K562 (cell line): ENCODE measurements around the gene GINS3. TPM values are rescaled to one million over a fixed set of nuclear protein-coding genes. Genes with fewer than 3 reads are reported as not detected.

ENCODE experiments used
- ATAC-seq: fragments of 200-7000 bp; cut with Tn5 transposase; 3 replicates; pipeline ENCODE4 v1.9.1; 2020; ENCODE audit warnings: moderate library complexity
- Bru-seq: library from RNA; stranded (reverse); fragments of 400-500 nt; gene quantifications from one replicate; lab custom pipeline; 2021; lab: Mats Ljungman, UMichigan
- BruChase-seq, 2 experiments: library from RNA; stranded (reverse); fragments of 400-500 nt; gene quantifications; one replicate each; lab custom pipeline; 2021; lab: Mats Ljungman, UMichigan
- BruUV-seq: library from RNA; stranded (reverse); fragments of 400-500 nt; replicated peaks from 2 replicates; lab custom pipeline; 2021; lab: Mats Ljungman, UMichigan
- CTCF ChIA-PET: fragments of 300-600 bp; formaldehyde crosslinking; extraction: SDS; loops from one replicate; lab custom pipeline; 2021; ENCODE audit warnings: low intra/inter-chr PET ratio; lab: Yijun Ruan, JAX
- POLR2A ChIA-PET: fragments of 300-600, 350-650 bp; sonication (Branson Sonifier 250); formaldehyde crosslinking; extraction: SDS; loops from one replicate; lab custom pipeline; 2021; ENCODE audit warnings: antibody characterized with exemption, inconsistent platforms; lab: Yijun Ruan, JAX
- DNase-seq, 4 experiments: peaks; one replicate each; pipeline versions ENCODE4 v3.0.0 to v3.0.0-alpha.2; 2011 to 2018; ENCODE audit warnings: low spot score in 3 of 4, mixed read lengths in 3 of 4; ENCODE audit errors: extremely low read depth in 1 of 4
- FAIRE-seq: peaks from 2 replicates; lab custom pipeline; 2011; peaks lifted over from hg19 to GRCh38; lab: Jason Lieb, UNC
- H2AFZ ChIP-seq: 2 replicates; pipeline ENCODE4 v1.6.0; 2011; ENCODE audit warnings: low read depth, low read length, control low read depth, inconsistent platforms
- H3K27ac ChIP-seq: fragments of 200-600 bp; 3 replicates; pipeline ENCODE4 v1.8.0; 2011; ENCODE audit warnings: low read depth, mild to moderate bottlenecking, control low read depth, inconsistent platforms, low read length, moderate library complexity, mixed read lengths; ENCODE audit errors: extremely low read depth
- H3K27me3 ChIP-seq, 2 experiments: fragments of 300-600 bp in 1 of 2; 2 replicates in 1 of 2; 3 replicates in 1 of 2; pipeline versions ENCODE4 v1.6.0 to v1.8.0; 2011; ENCODE audit warnings: inconsistent platforms in 2 of 2, low read length in 2 of 2, mild to moderate bottlenecking in 1 of 2, mixed read lengths in 1 of 2, moderate library complexity in 1 of 2; ENCODE audit not compliant: control insufficient read depth in 2 of 2, insufficient read depth in 2 of 2
- H3K36me3 ChIP-seq: fragments of 300-600 bp; 3 replicates; pipeline ENCODE4 v1.8.0; 2011; ENCODE audit warnings: mild to moderate bottlenecking, low read length, inconsistent platforms; ENCODE audit not compliant: control insufficient read depth, insufficient read depth
- H3K4me1 ChIP-seq, 2 experiments: fragments of 200-600 bp in 1 of 2; replicated peaks in 1 of 2; 2 replicates in 1 of 2; 3 replicates in 1 of 2; pipeline versions ENCODE4 v1.5.1 to v1.8.0; 2011; ENCODE audit warnings: inconsistent platforms in 2 of 2, low read length in 2 of 2, mild to moderate bottlenecking in 1 of 2, mixed read lengths in 1 of 2, moderate library complexity in 1 of 2; ENCODE audit not compliant: control insufficient read depth in 2 of 2, insufficient read depth in 2 of 2
- H3K4me2 ChIP-seq: 2 replicates; pipeline ENCODE4 v1.6.1; 2011; ENCODE audit warnings: low read length, control low read depth, inconsistent platforms, mixed read lengths; ENCODE audit not compliant: insufficient read depth
- H3K4me3 ChIP-seq: fragments of 200-600 bp; sonication (generic), shearing (Covaris generic); 2 replicates; pipeline ENCODE4 v1.5.1; 2016; ENCODE audit warnings: control low read depth, inconsistent platforms
- H3K79me2 ChIP-seq: fragments of 200-600 bp; 3 replicates; pipeline ENCODE4 v1.8.0; 2011; ENCODE audit warnings: low read length, inconsistent platforms; ENCODE audit not compliant: control insufficient read depth, insufficient read depth
- H3K9ac ChIP-seq, 2 experiments: 2 replicates each; pipeline versions ENCODE4 v1.6.0 to v1.6.1; 2011; ENCODE audit warnings: low read depth in 2 of 2, low read length in 2 of 2, control low read depth in 1 of 2, inconsistent platforms in 1 of 2, mild to moderate bottlenecking in 1 of 2, mixed read lengths in 1 of 2; ENCODE audit not compliant: insufficient read depth in 1 of 2
- H3K9me1 ChIP-seq: one replicate; pipeline ENCODE4 v1.6.0; 2011; ENCODE audit warnings: inconsistent platforms, mild to moderate bottlenecking, low read length, moderate library complexity; ENCODE audit not compliant: control insufficient read depth, insufficient read depth
- H3K9me3 ChIP-seq: replicated peaks from 2 replicates; pipeline ENCODE4 v1.5.1; 2011; ENCODE audit warnings: low read depth, low read length, inconsistent platforms; ENCODE audit not compliant: control insufficient read depth, insufficient read depth
- H4K20me1 ChIP-seq: replicated peaks from 2 replicates; pipeline ENCODE4 v1.6.1; 2011; ENCODE audit warnings: low read length, inconsistent platforms, mixed read lengths; ENCODE audit not compliant: control insufficient read depth, insufficient read depth
- MED1 ChIP-seq: sonication (generic); formaldehyde crosslinking; IDR thresholded peaks from 2 replicates; pipeline ENCODE4 v1.8.1; 2023; ENCODE audit warnings: missing genetic modification reagents, borderline replicate concordance
- NEUROD1 ChIP-seq: fragments of 150-350 bp; IDR thresholded peaks from 2 replicates; pipeline ENCODE4 v1.6.1; 2014; ENCODE audit warnings: borderline replicate concordance, low read length, low read depth; ENCODE audit not compliant: partially characterized antibody
- SIX5 ChIP-seq, 2 experiments: IDR thresholded peaks; 2 replicates each; pipeline ENCODE4 v1.6.1; 2011; ENCODE audit warnings: low read length in 2 of 2, borderline replicate concordance in 1 of 2, low read depth in 1 of 2, mild to moderate bottlenecking in 1 of 2, moderate library complexity in 1 of 2; ENCODE audit not compliant: insufficient read depth in 1 of 2
- STAT5A ChIP-seq: IDR thresholded peaks from 2 replicates; pipeline ENCODE4 v1.6.1; 2012; ENCODE audit warnings: low read length, inconsistent platforms, borderline replicate concordance
- TARDBP ChIP-seq: fragments of 450-650 bp; IDR thresholded peaks from 2 replicates; pipeline ENCODE4 v1.6.1; 2016
- TEAD1 ChIP-seq, 2 experiments: fragments of 450-650 bp in 1 of 2; sonication (generic) in 1 of 2; formaldehyde crosslinking; IDR thresholded peaks; 2 replicates each; pipeline versions ENCODE4 v1.4.0 to v1.8.0; 2020 to 2022; ENCODE audit warnings: mild to moderate bottlenecking in 2 of 2, missing genetic modification reagents in 1 of 2
- ZNF133 ChIP-seq: fragments of 250-450 bp; sonication (Bioruptor Pico); IDR thresholded peaks from 2 replicates; pipeline ENCODE4 v1.4.0; 2020; ENCODE audit warnings: mild to moderate bottlenecking
- ZNF165 ChIP-seq: fragments of 250-450 bp; sonication (Bioruptor Pico); IDR thresholded peaks from 2 replicates; pipeline ENCODE4 v1.4.0; 2020; ENCODE audit warnings: borderline replicate concordance
- ZNF263 ChIP-seq: sonication (generic); formaldehyde crosslinking; IDR thresholded peaks from 2 replicates; pipeline ENCODE4 v1.8.0; 2022; ENCODE audit warnings: mild to moderate bottlenecking, missing genetic modification reagents, borderline replicate concordance
- WGBS: fragments of 100-300 bp; shearing (Covaris generic); methylation state at CpG from one replicate; pipeline ENCODE4 v1.1.6; 2016; ENCODE audit warnings: low coverage, mixed read lengths; ENCODE audit not compliant: insufficient coverage; ENCODE audit errors: missing lambda C conversion rate; 5-methylcytosine and 5-hydroxymethylcytosine counted together
- in situ Hi-C: fragments of 300-500 bp; cut with MboI; formaldehyde crosslinking; loops from 4 replicates; pipeline ENCODE4 v1.15.0; 2018; ENCODE audit warnings: inconsistent platforms, mixed read lengths
- intact Hi-C: fragments of 100-400 bp; cut with micrococcal nuclease; formaldehyde crosslinking; loops from 2 replicates; pipeline ENCODE4 v1.14.2; 2022
- long read RNA-seq, 3 experiments: library from polyadenylated mRNA in 2 of 3; library from RNA in 1 of 3; unstranded in 2 of 3; stranded (forward) in 1 of 3; transcript quantifications; one replicate each; pipeline ENCODE4 v2.0.0, GENCODE V29; 2019 to 2022
- polyA minus RNA-seq, 3 experiments: library from RNA; depleted of rRNA, polyadenylated mRNA; stranded (reverse); fragments of >200 nt; gene quantifications; 2 replicates each; pipeline ENCODE4 v1.2.3, GENCODE V29; 2011
- polyA plus RNA-seq, 8 experiments: library from polyadenylated mRNA; depleted of rRNA in 4 of 8; stranded (reverse) in 5 of 8; unstranded in 3 of 8; fragments of >200 nt; fragmentation: Nextera tagmentation in 2 of 8; fragmentation: Illumina TruSeq in 1 of 8; extraction: Ambion mirVana in 2 of 8; extraction: Trizol in 1 of 8; gene quantifications; 2 replicates each; pipeline versions ENCODE4 v1.2.1 to v1.2.3, GENCODE V29; 2011 to 2014; ENCODE audit warnings: inconsistent platforms in 1 of 8, missing spikeins in 1 of 8
- total RNA-seq, 7 experiments: library from RNA; depleted of rRNA in 6 of 7; stranded (reverse); fragments of >200 nt in 6 of 7; fragmentation: Illumina TruSeq in 2 of 7; extraction: Trizol in 2 of 7; gene quantifications; 2 replicates each; pipeline versions ENCODE4 v1.2.1 to v1.2.3, GENCODE V29; 2011 to 2021; ENCODE audit warnings: low replicate concordance in 1 of 7
- TF ChIP-seq, protein P1 (sequence below): fragments of 450-650 bp; formaldehyde crosslinking; IDR thresholded peaks from 2 replicates; pipeline ENCODE4 v1.4.0; 2020; ENCODE audit warnings: mild to moderate bottlenecking, mixed read lengths
- TF ChIP-seq, protein P2 (sequence below): fragments of 450-650 bp; IDR thresholded peaks from 2 replicates; pipeline ENCODE4 v1.6.1; 2017; ENCODE audit warnings: mild to moderate bottlenecking, moderate library complexity

GINS3 gene
- total RNA-seq (2011; cell fraction: chromatin; rRNA removed; ENCODE audit: low replicate concordance) = 14.3 and 15.6 TPM in 2 replicates
- total RNA-seq (2011; cell fraction: nucleolus; rRNA removed) = 9.3 and 11.7 TPM in 2 replicates
- total RNA-seq (2011; cell fraction: nucleoplasm; rRNA removed) = 13.7 and 18.9 TPM in 2 replicates
- total RNA-seq (2014; rRNA removed) (18.1 and 18.3 TPM in 2 replicates), total RNA-seq (2014; rRNA removed; fragmentation: Illumina TruSeq; extraction: Trizol) (24.9 and 25.7 TPM in 2 replicates), total RNA-seq (2015; rRNA removed; fragmentation: Illumina TruSeq; extraction: Trizol) (26.7 and 27.0 TPM in 2 replicates), total RNA-seq (2021) (17.8 and 22.5 TPM in 2 replicates), polyA plus RNA-seq (2011; rRNA removed) (18.6 and 24.6 TPM in 2 replicates), polyA plus RNA-seq (2014; fragmentation: Illumina TruSeq; extraction: Trizol) (27.7 and 31.9 TPM in 2 replicates), polyA plus RNA-seq (2014; fragmentation: Nextera tagmentation; extraction: Ambion mirVana) (10 to 100 TPM; 25.4 to 28.1 TPM), polyA plus RNA-seq (2014; rRNA removed) (17.8 and 20.6 TPM in 2 replicates), polyA minus RNA-seq (2011; rRNA and poly(A)+ RNA removed) (14.8 and 17.0 TPM in 2 replicates), Bru-seq, nascent RNA (percentile 75 among the genes with signal in this experiment), BruChase-seq, experiment 1, labeled RNA remaining after a 2-hour chase (percentile 82 among the genes with signal in this experiment), BruChase-seq, experiment 2, labeled RNA remaining after a 6-hour chase (percentile 79 among the genes with signal in this experiment)
- polyA plus RNA-seq (2011; cell fraction: cytosol; rRNA removed) = 14.0 and 17.9 TPM in 2 replicates
- polyA plus RNA-seq (2011; cell fraction: nucleus; rRNA removed) = 13.6 and 15.6 TPM in 2 replicates
- polyA plus RNA-seq (2012) = 15.0 and 17.9 TPM in 2 replicates
- polyA minus RNA-seq (2011; cell fraction: cytosol; rRNA and poly(A)+ RNA removed) = 6.7 and 9.9 TPM in 2 replicates
- 6.3 and 6.7 TPM in 2 replicates for polyA minus RNA-seq (2011; cell fraction: nucleus; rRNA and poly(A)+ RNA removed)
- long read RNA-seq, experiment 1, transcript GINS3-202 (2 exons, 1,932 nt) = minor isoform, 6 of 61 reads
- long read RNA-seq, experiment 1, transcript GINS3-201 (3 exons, 2,274 nt) = major isoform, 41 of 61 reads
- long read RNA-seq, experiment 1, transcript GINS3-206 (1 exons, 3,202 nt) = minor isoform, 7 of 61 reads
- long read RNA-seq, experiment 1, partial matches to known transcripts = 1 of 61 reads
- long read RNA-seq, experiment 1, other reads (novel, unspliced or antisense) = 3 of 61 reads
- long read RNA-seq, experiment 2, partial matches to known transcripts = 0 of 31 reads
- long read RNA-seq, experiment 2, other reads (novel, unspliced or antisense) = 24 of 31 reads
- long read RNA-seq, experiment 3, transcript GINS3-201 (3 exons, 2,274 nt) = major isoform, 22 of 33 reads
- long read RNA-seq, experiment 3, partial matches to known transcripts = 1 of 33 reads
- long read RNA-seq, experiment 3, other reads (novel, unspliced or antisense) = 0 of 33 reads

DNA sequence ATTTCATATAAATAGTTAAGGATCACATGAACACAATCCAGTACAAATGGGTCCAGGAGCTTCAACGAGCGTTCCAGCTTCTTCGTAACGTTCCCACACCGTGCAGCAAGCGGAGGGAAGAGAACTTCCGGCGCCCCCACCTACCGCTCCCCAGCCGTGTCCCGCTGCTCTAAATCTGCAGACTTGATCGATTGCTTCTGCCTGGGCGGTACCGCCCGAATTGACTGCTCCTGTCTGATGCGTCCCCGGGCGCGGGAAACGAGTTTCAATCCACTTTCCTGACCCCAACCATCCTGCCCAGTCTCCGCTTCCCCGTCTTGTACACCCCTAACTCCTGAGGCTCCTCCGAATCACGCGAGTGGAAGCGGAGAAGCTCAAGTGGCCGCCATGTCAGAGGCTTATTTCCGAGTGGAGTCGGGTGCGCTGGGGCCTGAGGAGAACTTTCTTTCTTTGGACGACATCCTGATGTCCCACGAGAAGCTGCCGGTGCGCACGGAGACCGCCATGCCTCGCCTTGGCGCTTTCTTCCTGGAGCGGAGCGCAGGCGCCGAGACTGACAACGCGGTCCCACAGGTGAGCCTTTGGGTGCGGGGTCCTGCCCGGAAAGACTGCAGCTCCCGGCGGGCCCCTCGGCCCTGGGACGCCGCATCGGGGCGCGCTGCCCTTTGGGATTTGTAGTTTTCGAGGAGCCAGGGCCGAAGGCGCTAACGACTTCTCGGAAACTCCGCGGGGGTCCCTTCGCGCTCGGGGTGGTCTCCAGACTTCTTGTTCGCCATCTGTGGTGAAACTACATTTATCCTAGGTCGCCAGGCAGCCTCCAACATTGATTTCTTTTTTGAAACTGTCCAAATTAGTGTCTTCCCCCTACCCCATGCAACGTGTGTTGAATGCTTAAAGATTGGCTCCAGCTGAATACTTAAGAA lies at the start of gene GINS3:
Gene GINS3 (plus strand): TSS at position 257 of the 923 bp plus-strand sequence. CDS start 131 bp downstream, at position 388.
- POLR2A ChIA-PET = interaction anchor here (0.6 to 1.5 kb wide), 14 partner anchors 9 to 591 kb away, joined by 3 to 6 read pairs (median 3); no protein-coding TSS in a partner anchor
- BruUV-seq = TSS peak; percentile 98
- TF ChIP-seq ZNF133 (CRISPR knock-in tag) (no peak), STAT5A (peak; percentile 31; the same call in 1 of the 2 replicates), TARDBP (no peak; the same call in 1 of the 2 replicates), SIX5 (IDR thresholded peaks at IDR 0.05; ENCODE audit: borderline replicate concordance in 1 of 2, insufficient read depth in 1 of 2, low read depth in 1 of 2, low read length in 2 of 2) (peak; percentile 89 to 94), TEAD1 (CRISPR knock-in tag; IDR thresholded peaks at IDR 0.05) (peak; percentile 66 to 69; a peak in 2 of 4 replicates), NEUROD1 (peak; percentile 85), MED1 (CRISPR knock-in tag) (no peak), ZNF165 (CRISPR knock-in tag) (no peak), ZNF263 (CRISPR knock-in tag) (0 out of 2 replicates have a peak, but pooled peaks have one; percentile 31)
- TF ChIP-seq, protein P1, sequence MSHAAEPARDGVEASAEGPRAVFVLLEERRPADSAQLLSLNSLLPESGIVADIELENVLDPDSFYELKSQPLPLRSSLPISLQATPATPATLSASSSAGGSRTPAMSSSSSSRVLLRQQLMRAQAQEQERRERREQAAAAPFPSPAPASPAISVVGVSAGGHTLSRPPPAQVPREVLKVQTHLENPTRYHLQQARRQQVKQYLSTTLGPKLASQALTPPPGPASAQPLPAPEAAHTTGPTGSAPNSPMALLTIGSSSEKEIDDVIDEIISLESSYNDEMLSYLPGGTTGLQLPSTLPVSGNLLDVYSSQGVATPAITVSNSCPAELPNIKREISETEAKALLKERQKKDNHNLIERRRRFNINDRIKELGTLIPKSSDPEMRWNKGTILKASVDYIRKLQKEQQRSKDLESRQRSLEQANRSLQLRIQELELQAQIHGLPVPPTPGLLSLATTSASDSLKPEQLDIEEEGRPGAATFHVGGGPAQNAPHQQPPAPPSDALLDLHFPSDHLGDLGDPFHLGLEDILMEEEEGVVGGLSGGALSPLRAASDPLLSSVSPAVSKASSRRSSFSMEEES (CRISPR knock-in tag) = no peak
- TF ChIP-seq, protein P2, sequence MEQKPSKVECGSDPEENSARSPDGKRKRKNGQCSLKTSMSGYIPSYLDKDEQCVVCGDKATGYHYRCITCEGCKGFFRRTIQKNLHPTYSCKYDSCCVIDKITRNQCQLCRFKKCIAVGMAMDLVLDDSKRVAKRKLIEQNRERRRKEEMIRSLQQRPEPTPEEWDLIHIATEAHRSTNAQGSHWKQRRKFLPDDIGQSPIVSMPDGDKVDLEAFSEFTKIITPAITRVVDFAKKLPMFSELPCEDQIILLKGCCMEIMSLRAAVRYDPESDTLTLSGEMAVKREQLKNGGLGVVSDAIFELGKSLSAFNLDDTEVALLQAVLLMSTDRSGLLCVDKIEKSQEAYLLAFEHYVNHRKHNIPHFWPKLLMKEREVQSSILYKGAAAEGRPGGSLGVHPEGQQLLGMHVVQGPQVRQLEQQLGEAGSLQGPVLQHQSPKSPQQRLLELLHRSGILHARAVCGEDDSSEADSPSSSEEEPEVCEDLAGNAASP = no peak

More for the DNA sequence above, at the start of gene GINS3:
- Histone ChIP-seq H3K27me3 (no peaks in the 10 kb centered on the region; a peak in 1 of 5 replicates), H3K4me2 (peak within 1 kb of the TSS; percentile 96), H3K27ac (peak within 1 kb of the TSS; percentile 98), H3K79me2 (peaks cover 22% of the 10 kb centered on the region), H3K9ac (peak within 1 kb of the TSS; percentile 95 to 100), H4K20me1 (no peaks in the 10 kb centered on the region), H3K9me3 (peaks cover 3% of the 10 kb centered on the region; the same call in 1 of the 2 replicates), H3K4me1 (peaks cover 4 to 7% of the 10 kb centered on the region in 2 experiments; a peak in 2 of 5 replicates), H3K9me1 (no peaks in the 10 kb centered on the region), H3K4me3 (peak within 1 kb of the TSS; percentile 95), H3K36me3 (peaks cover 6% of the 10 kb centered on the region; the same call in 1 of the 3 replicates), H2AFZ (peak within 1 kb of the TSS; percentile 100)
- FAIRE-seq (peak; percentile 89), ATAC-seq (peak; percentile 98), DNase-seq (peak; percentile 87 to 96 (median 90))
- CTCF ChIA-PET = interaction anchor here (0.7 kb wide), 1 partner anchor 264 kb away, joined by 3 read pairs; no protein-coding TSS in a partner anchor
- under 1% methylated on average over 67 of the region's 67 CpGs for WGBS
- intact Hi-C loops (no loop called here), in situ Hi-C loops (no loop called here)
